SKM-1 (cell line): ENCODE measurements around the gene OPA3.
"Not testable (repeated sequence)": the region's sequence is repeated elsewhere in the genome, so short reads cannot be mapped to it uniquely, and the experiment has no call there.

Experiments used
- DNase-seq: peaks from one replicate; lab custom pipeline; 2025; ENCODE audit not compliant: unreplicated experiment; lab: John Stamatoyannopoulos, UW

OPA3 gene

GRCh38 chr19:45584332-45585157 lies at the start of gene OPA3:
Gene OPA3 (minus strand): TSS chr19:45584802. CDS start chr19:45584764, 38 bp downstream.
- peak; percentile 72 for DNase-seq

GRCh38 chr19:45632468-45633196 lies 48.0 kb upstream of the OPA3 start:
- no peak for DNase-seq

- no peak for DNase-seq
Measured at GRCh38 chr19:45630463-45630862, 45.9 kb upstream of the OPA3 start.

GRCh38 chr19:45629704-45630103 lies 45.1 kb upstream of the OPA3 start:
- no peak for DNase-seq

- DNase-seq, result not testable (repeated sequence)
Measured at GRCh38 chr19:45628219-45628618, 43.6 kb upstream of the OPA3 start.

- DNase-seq, result no peak
Measured at GRCh38 chr19:45623984-45624383, 39.4 kb upstream of the OPA3 start.

- DNase-seq, result no peak
Measured at GRCh38 chr19:45621976-45622503, 37.4 kb upstream of the OPA3 start.

- DNase-seq, result no peak
Measured at GRCh38 chr19:45621389-45621788, 36.8 kb upstream of the OPA3 start.

- no peak for DNase-seq
Measured at GRCh38 chr19:45616704-45617017, 32.1 kb upstream of the OPA3 start.

GRCh38 chr19:45615795-45616703 lies 31.4 kb upstream of the OPA3 start:
- DNase-seq, result peak; percentile 29

- DNase-seq, result not testable (repeated sequence)
Measured at GRCh38 chr19:45615056-45615455, 30.5 kb upstream of the OPA3 start.

GRCh38 chr19:45613926-45614725 lies 29.5 kb upstream of the OPA3 start:
- no peak for DNase-seq

GRCh38 chr19:45608948-45609347 lies 24.3 kb upstream of the OPA3 start:
- no peak for DNase-seq

GRCh38 chr19:45607071-45608029 lies 22.7 kb upstream of the OPA3 start:
- no peak for DNase-seq

GRCh38 chr19:45601524-45602374 lies 17.1 kb upstream of the OPA3 start, which contains the start of gene GPR4:
Gene GPR4 (minus strand): TSS chr19:45602212. CDS start chr19:45591866, 10,346 bp downstream.
- DNase-seq, result no peak

- no peak for DNase-seq
Measured at GRCh38 chr19:45601115-45601514, 16.5 kb upstream of the OPA3 start.

- no peak for DNase-seq
Measured at GRCh38 chr19:45600340-45600885, 15.8 kb upstream of the OPA3 start.

GRCh38 chr19:45599286-45599685 lies 14.7 kb upstream of the OPA3 start:
- DNase-seq, result no peak
